ENCODE results near the gene EPHX1. TPM values are rescaled to one million over a fixed set of nuclear protein-coding genes. Genes with fewer than 3 reads are reported as not detected.
"Not testable (repeated sequence)": the region's sequence is repeated elsewhere in the genome, so short reads cannot be mapped to it uniquely, and the experiment has no call there.

EPHX1 gene
- total and polyA plus RNA-seq, 2 donors, result 18.1 to 156 TPM

DNA sequence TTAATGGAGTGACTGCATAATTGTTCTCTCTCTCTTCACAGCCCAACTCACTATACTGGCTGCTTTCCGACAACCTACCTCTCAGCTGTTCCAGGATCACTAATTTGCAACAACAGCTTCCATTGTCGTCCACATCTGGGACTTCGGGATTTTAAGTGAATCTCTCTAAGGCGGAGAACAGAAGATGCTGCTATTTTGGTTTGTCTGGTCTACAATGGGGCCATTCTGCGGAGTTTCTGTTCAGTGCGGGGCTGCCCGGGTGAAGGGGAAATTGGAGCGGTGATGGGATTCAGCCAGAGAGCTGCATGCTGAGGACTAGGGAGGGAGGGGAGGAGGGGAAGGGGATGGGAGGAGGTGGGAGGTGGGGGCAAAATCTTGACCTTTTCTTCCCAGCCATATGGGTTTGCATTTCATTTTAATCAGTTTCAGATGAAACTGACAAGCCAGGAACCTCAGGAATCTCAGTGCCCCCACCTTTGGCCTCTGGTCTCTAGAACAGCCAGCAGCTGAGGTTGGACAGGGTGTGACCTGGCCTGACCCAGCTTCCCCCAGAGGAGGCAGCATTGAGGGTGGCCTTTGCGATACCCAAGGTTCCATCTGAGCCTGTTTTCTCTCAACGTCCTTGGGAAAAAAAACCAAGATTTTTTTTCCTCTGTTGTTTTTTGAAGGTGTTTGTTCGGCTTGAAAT is 39.2 kb upstream of the EPHX1 start:
- Histone ChIP-seq H3K4me3 (ENCODE audit: low read depth, low read length) (no peak overlapping the region), H3K36me3 (ENCODE audit: insufficient read depth) (no peaks in the 10 kb centered on the region), H3K4me1 (ENCODE audit: insufficient read depth) (peaks cover 2% of the 10 kb centered on the region), H3K27ac (ENCODE audit: low read depth) (no peak overlapping the region)
- 78% methylated on average over 11 of the region's 11 CpGs for WGBS
- DNase-seq (ENCODE audit: extremely low spot score), result no peak

DNA sequence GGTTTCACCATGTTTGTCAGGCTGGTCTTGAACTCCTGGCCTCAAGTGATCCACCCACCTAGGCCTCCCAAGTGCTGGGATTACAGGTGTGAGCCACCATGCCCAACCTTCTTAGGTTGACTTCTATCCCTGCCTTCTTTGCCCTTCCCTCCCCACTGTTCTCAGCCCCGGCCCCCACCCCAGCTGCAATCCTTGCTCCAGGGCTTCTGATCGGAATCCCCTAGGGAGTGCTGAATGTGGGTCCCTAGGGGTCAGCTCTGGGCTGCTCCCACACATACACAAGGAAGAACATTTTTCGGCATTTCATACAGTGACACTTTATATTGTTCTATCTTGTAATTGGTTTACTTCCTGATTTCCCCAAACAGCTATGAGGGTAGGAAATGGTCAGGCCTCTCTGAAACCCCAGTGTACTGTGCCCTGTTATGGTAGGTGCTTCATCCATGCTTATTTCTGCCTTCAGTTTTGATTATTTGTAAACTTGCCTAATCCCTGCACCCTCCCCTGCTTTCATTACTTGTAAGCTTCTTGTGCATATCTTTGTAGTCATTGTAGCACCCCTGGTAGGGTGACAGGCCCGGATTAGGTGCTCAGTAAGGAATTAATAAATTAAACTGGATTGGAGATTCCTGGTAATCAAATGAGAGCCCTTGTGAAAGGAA is 38.1 kb upstream of the EPHX1 start:
- Histone ChIP-seq H3K4me1 (ENCODE audit: insufficient read depth) (peaks cover 2% of the 10 kb centered on the region), H3K27ac (ENCODE audit: low read depth) (no peak overlapping the region)

GRCh38 chr1:225772323-225772768 is 37.6 kb upstream of the EPHX1 start:
- DNase-seq (ENCODE audit: extremely low spot score), result peak; percentile 82
- Histone ChIP-seq H3K36me3 (ENCODE audit: insufficient read depth) (no peaks in the 10 kb centered on the region), H3K4me3 (ENCODE audit: low read depth, low read length) (no peak overlapping the region), H3K27ac (ENCODE audit: low read depth) (no peak overlapping the region), H3K4me1 (ENCODE audit: insufficient read depth) (peaks cover 2% of the 10 kb centered on the region)
- 10% methylated on average over 5 of the region's 5 CpGs for WGBS

More for the DNA sequence above, 38.1 kb upstream of the EPHX1 start:
- H3K4me3 ChIP-seq (ENCODE audit: low read depth, low read length), result no peak overlapping the region
- WGBS, result 73% methylated on average over 4 of the region's 4 CpGs
- H3K36me3 ChIP-seq (ENCODE audit: insufficient read depth), result no peaks in the 10 kb centered on the region
- DNase-seq (ENCODE audit: extremely low spot score), result no peak

DNA sequence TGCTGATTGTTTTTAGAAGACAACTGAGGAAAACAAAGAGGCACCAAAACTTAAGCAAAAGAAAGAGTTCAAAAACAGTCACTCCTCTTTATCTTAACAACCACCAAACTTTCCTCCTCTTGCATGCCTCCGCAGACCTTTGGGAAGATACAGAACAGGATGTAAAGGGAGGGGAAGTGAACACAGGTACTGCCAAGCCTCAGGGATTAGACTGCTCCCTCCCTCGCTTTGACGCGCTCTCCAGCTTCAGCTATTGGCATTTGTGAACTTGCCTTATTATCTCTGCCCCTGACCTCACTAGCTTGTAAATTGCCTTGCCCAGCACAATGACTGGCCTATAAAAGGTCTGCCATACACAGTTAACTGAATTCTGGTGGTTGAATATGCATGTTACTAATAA is 37.1 kb upstream of the EPHX1 start:
- 39% methylated on average over 4 of the region's 4 CpGs for WGBS
- peaks cover 2% of the 10 kb centered on the region for H3K4me1 ChIP-seq (ENCODE audit: insufficient read depth)
- no peak for DNase-seq (ENCODE audit: extremely low spot score)
- H3K27ac ChIP-seq (ENCODE audit: low read depth), result no peak overlapping the region
- H3K4me3 ChIP-seq (ENCODE audit: low read depth, low read length), result no peak overlapping the region
- no peaks in the 10 kb centered on the region for H3K36me3 ChIP-seq (ENCODE audit: insufficient read depth)

DNA sequence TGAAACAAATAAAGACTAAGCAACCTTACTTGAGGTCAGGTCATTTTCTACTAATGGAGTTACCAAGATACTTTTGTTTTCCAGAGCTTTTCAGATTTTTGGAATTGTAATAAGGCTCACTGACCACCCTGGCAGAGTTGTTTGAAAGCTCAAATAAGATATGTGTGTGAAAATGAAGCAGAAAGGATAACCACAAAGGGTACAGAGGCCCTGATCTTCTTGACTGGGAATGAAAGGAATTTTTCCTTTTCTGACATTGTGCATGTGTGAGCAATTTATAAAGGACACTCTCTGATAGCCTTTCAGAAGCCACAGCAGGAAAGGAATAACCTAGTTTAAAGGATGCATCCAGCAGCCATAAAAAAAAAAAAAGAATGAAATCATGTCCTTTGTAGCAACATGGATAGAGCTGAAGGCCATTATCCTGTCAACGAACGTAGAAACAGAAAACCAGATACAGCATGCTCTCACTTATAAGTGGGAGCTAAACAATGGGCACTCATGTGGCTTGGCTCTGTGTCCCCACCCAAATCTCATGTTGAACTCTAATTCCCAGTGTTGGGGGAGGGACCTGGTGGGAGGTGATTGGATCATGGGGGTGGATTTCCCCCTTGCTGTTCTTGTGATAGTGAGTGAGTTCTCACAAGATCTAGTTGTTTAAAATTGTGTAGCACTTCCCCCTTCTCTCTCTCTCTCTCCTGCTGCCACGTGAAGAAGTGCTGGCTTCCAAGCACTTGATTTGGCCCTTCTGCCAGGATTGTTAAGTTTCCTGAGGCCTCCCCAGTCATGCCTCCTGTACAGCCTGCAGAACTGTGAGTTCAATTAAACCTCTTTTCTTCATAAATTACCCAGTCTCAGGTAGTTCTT is 35.4 kb upstream of the EPHX1 start:
- H3K27ac ChIP-seq (ENCODE audit: low read depth), result no peak overlapping the region
- 33% methylated on average over 3 of the region's 3 CpGs for WGBS
- DNase-seq (ENCODE audit: extremely low spot score), result no peak
- peaks cover 2% of the 10 kb centered on the region for H3K4me1 ChIP-seq (ENCODE audit: insufficient read depth)
- no peak overlapping the region for H3K4me3 ChIP-seq (ENCODE audit: low read depth, low read length)
- no peaks in the 10 kb centered on the region for H3K36me3 ChIP-seq (ENCODE audit: insufficient read depth)

GRCh38 chr1:225776294-225776693 is 33.6 kb upstream of the EPHX1 start:
- no peak for DNase-seq (ENCODE audit: extremely low spot score)
- WGBS, result 94% methylated on average over 4 of the region's 4 CpGs
- Histone ChIP-seq H3K4me1 (ENCODE audit: insufficient read depth) (peaks cover 4% of the 10 kb centered on the region), H3K27ac (ENCODE audit: low read depth) (no peak overlapping the region), H3K4me3 (ENCODE audit: low read depth, low read length) (no peak overlapping the region), H3K36me3 (ENCODE audit: insufficient read depth) (no peaks in the 10 kb centered on the region)

GRCh38 chr1:225777058-225777582 is 32.8 kb upstream of the EPHX1 start:
- Histone ChIP-seq H3K4me1 (ENCODE audit: insufficient read depth) (peaks cover 1% of the 10 kb centered on the region), H3K36me3 (ENCODE audit: insufficient read depth) (no peaks in the 10 kb centered on the region), H3K4me3 (ENCODE audit: low read depth, low read length) (peak overlapping the region; percentile 21), H3K27ac (ENCODE audit: low read depth) (no peak overlapping the region)
- WGBS, result 6% methylated on average over 18 of the region's 18 CpGs
- DNase-seq (ENCODE audit: extremely low spot score), result no peak

DNA sequence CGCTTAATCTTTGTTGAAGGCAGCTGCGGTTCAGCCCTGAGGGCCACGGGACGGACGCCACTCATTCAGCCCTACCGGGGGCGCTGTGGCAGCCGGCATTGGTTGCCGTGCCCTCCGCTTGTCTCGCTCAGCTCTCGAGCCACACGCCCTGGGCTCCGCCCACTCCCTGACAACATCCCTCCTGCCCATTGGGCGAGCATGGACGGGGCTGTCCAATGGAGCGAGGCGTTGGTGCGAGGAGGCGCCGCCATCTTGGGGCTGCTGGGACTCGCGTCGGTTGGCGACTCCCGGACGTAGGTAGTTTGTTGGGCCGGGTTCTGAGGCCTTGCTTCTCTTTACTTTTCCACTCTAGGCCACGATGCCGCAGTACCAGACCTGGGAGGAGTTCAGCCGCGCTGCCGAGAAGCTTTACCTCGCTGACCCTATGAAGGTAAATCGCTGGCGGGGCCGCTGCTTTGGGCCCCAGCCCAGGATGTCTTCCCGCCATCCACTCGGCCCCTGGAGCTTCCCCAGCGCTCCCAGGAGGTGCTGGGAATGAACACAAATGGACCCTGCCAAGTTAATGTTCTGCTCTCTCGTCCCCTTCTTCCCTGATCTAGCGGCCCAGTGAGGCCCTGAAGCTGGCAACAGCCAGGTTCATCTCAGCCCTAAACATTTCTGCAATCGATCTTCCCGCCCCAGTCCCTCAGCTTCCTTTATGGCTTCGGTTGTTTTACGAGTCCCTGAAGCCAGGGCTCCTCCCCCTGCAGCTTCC is 32.2 kb upstream of the EPHX1 start, which contains the start of gene SRP9:
TSS of gene SRP9 (plus strand) at position 244 of the 754 bp plus-strand sequence. CDS start at position 359, 115 bp downstream.
- peak; percentile 97 for DNase-seq (ENCODE audit: extremely low spot score)
- peak within 1 kb of the TSS; percentile 65 for H3K4me3 ChIP-seq (ENCODE audit: low read depth, low read length)
- H3K27ac ChIP-seq (ENCODE audit: low read depth), result peak within 1 kb of the TSS; percentile 98
- peaks cover 1% of the 10 kb centered on the region for H3K4me1 ChIP-seq (ENCODE audit: insufficient read depth)
- H3K36me3 ChIP-seq (ENCODE audit: insufficient read depth), result no peaks in the 10 kb centered on the region
- under 1% methylated on average over 46 of the region's 46 CpGs for WGBS

DNA sequence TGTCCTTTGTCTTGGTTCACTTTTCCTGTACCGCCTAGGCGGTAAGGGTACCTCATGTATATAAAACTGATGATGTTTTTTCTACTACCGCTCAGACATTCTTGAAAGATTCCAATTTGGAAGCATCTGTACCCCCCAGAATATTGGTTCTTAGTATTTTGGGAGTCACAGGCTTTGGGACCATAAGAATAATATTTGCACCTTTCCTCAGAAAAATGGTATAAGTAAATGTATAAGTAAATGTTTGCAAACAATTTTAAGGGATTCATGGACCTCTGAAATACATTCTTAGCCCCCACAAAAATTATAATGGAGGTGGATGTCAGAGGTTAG is 31.6 kb upstream of the EPHX1 start:
- peaks cover 1% of the 10 kb centered on the region for H3K4me1 ChIP-seq (ENCODE audit: insufficient read depth)
- WGBS, result under 1% methylated on average over 3 of the region's 3 CpGs
- H3K4me3 ChIP-seq (ENCODE audit: low read depth, low read length), result peak overlapping the region; percentile 65
- no peaks in the 10 kb centered on the region for H3K36me3 ChIP-seq (ENCODE audit: insufficient read depth)
- H3K27ac ChIP-seq (ENCODE audit: low read depth), result peak overlapping the region; percentile 98
- DNase-seq (ENCODE audit: extremely low spot score), result no peak

- DNase-seq (ENCODE audit: extremely low spot score); H3K4me1 ChIP-seq (ENCODE audit: insufficient read depth); H3K27ac ChIP-seq (ENCODE audit: low read depth); H3K36me3 ChIP-seq (ENCODE audit: insufficient read depth): not testable (repeated sequence)
- 48% methylated on average over 13 of the region's 13 CpGs for WGBS
- H3K4me3 ChIP-seq (ENCODE audit: low read depth, low read length), result peak overlapping the region; percentile 65
Measured at GRCh38 chr1:225779165-225779564, 30.8 kb upstream of the EPHX1 start.

DNA sequence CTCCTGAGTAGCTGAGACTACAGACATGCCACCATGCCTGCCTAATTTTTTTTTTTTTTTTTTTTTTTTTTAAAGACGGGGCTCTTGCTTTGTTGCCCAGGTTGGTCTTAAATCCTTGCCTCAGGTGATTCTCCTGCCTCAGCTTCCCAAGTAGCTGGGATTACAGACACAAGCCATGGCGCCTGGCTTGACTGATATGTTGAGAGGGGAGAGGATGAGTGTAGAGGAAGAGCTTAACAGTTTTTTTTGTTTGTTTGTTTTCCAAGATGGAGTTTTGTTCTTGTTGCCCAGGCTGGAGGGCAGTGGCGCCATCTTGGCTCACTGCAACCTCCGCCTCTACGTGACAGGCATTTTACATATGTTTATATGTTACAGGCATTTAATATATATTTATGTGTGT is 29.8 kb upstream of the EPHX1 start:
- WGBS, result 86% methylated on average over 5 of the region's 5 CpGs
- no peaks in the 10 kb centered on the region for H3K36me3 ChIP-seq (ENCODE audit: insufficient read depth)
- H3K4me1 ChIP-seq (ENCODE audit: insufficient read depth), result peaks cover 1% of the 10 kb centered on the region
- DNase-seq (ENCODE audit: extremely low spot score), result no peak
- no peak overlapping the region for H3K27ac ChIP-seq (ENCODE audit: low read depth)
- H3K4me3 ChIP-seq (ENCODE audit: low read depth, low read length), result no peak overlapping the region

DNA sequence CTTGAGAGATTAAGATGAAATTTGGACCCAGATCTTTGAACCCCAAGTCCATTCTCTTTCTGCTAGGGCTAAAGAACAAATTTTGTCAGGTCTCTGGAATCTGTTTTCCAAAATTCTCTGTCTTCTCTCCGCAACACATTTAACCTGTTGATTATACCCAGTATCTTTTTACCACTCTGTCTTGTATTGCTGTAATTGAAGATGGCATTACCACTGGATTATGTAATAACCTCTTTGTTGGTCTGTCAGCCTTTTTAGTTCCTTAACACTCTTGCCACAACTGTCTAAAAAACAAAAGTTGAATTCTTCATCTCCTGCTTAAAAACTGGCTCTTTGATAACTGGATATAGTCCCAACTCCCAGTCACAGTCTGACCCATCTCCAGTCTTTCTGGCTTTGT is 29.3 kb upstream of the EPHX1 start:
- Histone ChIP-seq H3K4me3 (ENCODE audit: low read depth, low read length) (no peak overlapping the region), H3K4me1 (ENCODE audit: insufficient read depth) (peaks cover 1% of the 10 kb centered on the region)
- WGBS, result 95% methylated on average over 1 of the region's 1 CpG

GRCh38 chr1:225789142-225789541 is 20.8 kb upstream of the EPHX1 start:
- H3K4me3 ChIP-seq (ENCODE audit: low read depth, low read length); H3K27ac ChIP-seq (ENCODE audit: low read depth); DNase-seq (ENCODE audit: extremely low spot score); H3K36me3 ChIP-seq (ENCODE audit: insufficient read depth); H3K4me1 ChIP-seq (ENCODE audit: insufficient read depth): not testable (repeated sequence)
- 78% methylated on average over 3 of the region's 3 CpGs for WGBS

More for the DNA sequence above, 29.3 kb upstream of the EPHX1 start:
- Histone ChIP-seq H3K36me3 (ENCODE audit: insufficient read depth) (no peaks in the 10 kb centered on the region), H3K27ac (ENCODE audit: low read depth) (no peak overlapping the region)
- DNase-seq (ENCODE audit: extremely low spot score), result no peak
